ENCODE data around the gene NTF4. TPM values are rescaled to one million over a fixed set of nuclear protein-coding genes. Genes with fewer than 3 reads are reported as not detected.

NTF4 gene
- total and polyA plus RNA-seq, 2 of the 4 experiments (the other 2 are of a cell fraction) = 0.09 to 0.18 TPM

GRCh38 chr19:49065905-49066512 lies 1.4 kb upstream of the NTF4 start:
- peaks cover 14% of the 10 kb centered on the region for H3K9me3 ChIP-seq (ENCODE audit: control insufficient read depth, insufficient read depth, low read length)
- H3K9ac ChIP-seq (ENCODE audit: low read depth, low read length) = no peak overlapping the region
- dilution Hi-C loops (cut with HindIII; ENCODE audit: low sequenced_read_pairs, unreplicated experiment) = no loop called here
- no peaks in the 10 kb centered on the region for H3K36me3 ChIP-seq (ENCODE audit: control insufficient read depth, insufficient read depth, low read length)
- no peak overlapping the region for H3K27ac ChIP-seq (ENCODE audit: insufficient read depth, low read length)
- H3K56ac ChIP-seq (ENCODE audit: extremely low read depth, insufficient read depth, low read length) = no peak overlapping the region
- no peak overlapping the region for H3K4me3 ChIP-seq (ENCODE audit: insufficient read depth, low read depth, low read length)
- no peak overlapping the region for H2BK5ac ChIP-seq (ENCODE audit: low read depth, low read length, poor library complexity, severe bottlenecking)
- CTCF ChIA-PET = no interaction called here
- no peak overlapping the region for H3K23ac ChIP-seq (ENCODE audit: low read depth, low read length)
- no peak overlapping the region for H4K8ac ChIP-seq (ENCODE audit: low read depth in 2 of 2, low read length in 2 of 2)
- no peak overlapping the region for H3K18ac ChIP-seq (ENCODE audit: low read depth, low read length)
- no peak overlapping the region; the same call in 1 of the 2 replicates for H2AK5ac ChIP-seq (ENCODE audit: low read depth, low read length)
- H3K14ac ChIP-seq (replicated peaks; ENCODE audit: low read depth, low read length) = no peak overlapping the region
- H3K79me1 ChIP-seq (ENCODE audit: low read depth in 1 of 2, low read length in 2 of 2) = no peaks in the 10 kb centered on the region
- H3K9me1 ChIP-seq (ENCODE audit: insufficient read depth, low read length) = no peaks in the 10 kb centered on the region
- peaks cover 46% of the 10 kb centered on the region for H3K27me3 ChIP-seq (ENCODE audit: control insufficient read depth, insufficient read depth, low read length)
- no CpG with 5 or more reads among the region's 13 CpGs for WGBS, 2 experiments (ENCODE audit: extremely low coverage in 2 of 2, insufficient read length in 1 of 2)
- no peak overlapping the region for H2AK9ac ChIP-seq (replicated peaks; ENCODE audit: low read depth, low read length, poor library complexity)
- ATAC-seq (ENCODE audit: low read depth) (no peak), DNase-seq (no peak)
- no peak overlapping the region for H2BK15ac ChIP-seq (ENCODE audit: low read depth, low read length)
- no peak for TF ChIP-seq CTCF (conservative IDR thresholded peaks at IDR 0.05; ENCODE audit: low read depth, low read length)
- H3K4ac ChIP-seq (ENCODE audit: low read depth, low read length) = no peak overlapping the region
- H2AFZ ChIP-seq (replicated peaks; ENCODE audit: low read length, poor library complexity) = no peak overlapping the region
- H2BK20ac ChIP-seq (ENCODE audit: low read depth, low read length) = no peak overlapping the region
- H4K91ac ChIP-seq (ENCODE audit: insufficient read depth, low read depth, low read length) = no peak overlapping the region
- no peak overlapping the region for H2BK120ac ChIP-seq (ENCODE audit: low read depth, low read length)
- no TSS peak for BruUV-seq (replicated peaks)
- no peaks in the 10 kb centered on the region for H4K20me1 ChIP-seq (ENCODE audit: insufficient read depth, low read length)
- POLR2A ChIA-PET (ENCODE audit: unreplicated experiment) = no interaction called here
- H4K5ac ChIP-seq (ENCODE audit: low read depth, low read length) = no peak overlapping the region
- H3K4me1 ChIP-seq (ENCODE audit: control insufficient read depth, insufficient read depth, low read length) = peaks cover 2% of the 10 kb centered on the region; the same call in 1 of the 2 replicates
- in situ Hi-C loops (cut with MboI; ENCODE audit: low sequenced_read_pairs) = no loop called here
- no peak overlapping the region for H3K4me2 ChIP-seq (ENCODE audit: low read depth, low read length)
- intact Hi-C loops (cut with micrococcal nuclease) = no loop called here
